GM23338 (cell line): Measurements from ENCODE around the gene ABCG8.

Experiments
- CTCF ChIP-seq, 2 experiments: fragments of 200-600 bp in 1 of 2; sonication (generic) in 1 of 2; conservative IDR thresholded peaks; 2 replicates each; pipeline versions ENCODE4 v1.5.1 to v1.6.1; 2016 to 2017; ENCODE audit warnings: antibody characterized with exemption in 2 of 2, low read depth in 2 of 2, mild to moderate bottlenecking in 2 of 2, moderate library complexity in 1 of 2
- EZH2 ChIP-seq: fragments of 200-600 bp; sonication (generic); IDR thresholded peaks from one replicate; pipeline ENCODE4 v1.8.0; 2017; ENCODE audit warnings: antibody characterized with exemption, mild to moderate bottlenecking, low read depth; ENCODE audit not compliant: unreplicated experiment
- ZNF114 ChIP-seq: fragments of 250-450 bp; sonication (Bioruptor Pico); IDR thresholded peaks from 2 replicates; pipeline ENCODE4 v1.5.0; 2020; ENCODE audit warnings: mild to moderate bottlenecking, moderate library complexity

GRCh38 chr2:43810888-43811287, 27.9 kb upstream of the ABCG8 start:
- no peak for TF ChIP-seq CTCF (conservative IDR thresholded peaks at IDR 0.05; ENCODE audit: low read depth in 2 of 2)
- TF ChIP-seq EZH2: no peak
- no peak for TF ChIP-seq ZNF114 (CRISPR knock-in tag)
